Stomach (tissue), 4 donors: ENCODE data around the gene KRT85.

Source experiments
- POLR2AphosphoS5 ChIP-seq, 3 donors: sonication (generic); formaldehyde crosslinking; IDR thresholded peaks; one replicate each; pipeline ENCODE4 v1.6.1; 2016; ENCODE audit warnings: antibody characterized with exemption in 3 of 3
- TF ChIP-seq, protein P1 (sequence below), 7 experiments: fragments of 450-650 bp in 4 of 7; fragments of 200-600 bp in 3 of 7; sonication (generic) in 3 of 7; IDR thresholded peaks; one replicate each; pipeline ENCODE4 v1.5.1; 2016 to 2019; ENCODE audit warnings: antibody characterized with exemption in 7 of 7, control low read depth in 2 of 7, mild to moderate bottlenecking in 1 of 7

DNA sequence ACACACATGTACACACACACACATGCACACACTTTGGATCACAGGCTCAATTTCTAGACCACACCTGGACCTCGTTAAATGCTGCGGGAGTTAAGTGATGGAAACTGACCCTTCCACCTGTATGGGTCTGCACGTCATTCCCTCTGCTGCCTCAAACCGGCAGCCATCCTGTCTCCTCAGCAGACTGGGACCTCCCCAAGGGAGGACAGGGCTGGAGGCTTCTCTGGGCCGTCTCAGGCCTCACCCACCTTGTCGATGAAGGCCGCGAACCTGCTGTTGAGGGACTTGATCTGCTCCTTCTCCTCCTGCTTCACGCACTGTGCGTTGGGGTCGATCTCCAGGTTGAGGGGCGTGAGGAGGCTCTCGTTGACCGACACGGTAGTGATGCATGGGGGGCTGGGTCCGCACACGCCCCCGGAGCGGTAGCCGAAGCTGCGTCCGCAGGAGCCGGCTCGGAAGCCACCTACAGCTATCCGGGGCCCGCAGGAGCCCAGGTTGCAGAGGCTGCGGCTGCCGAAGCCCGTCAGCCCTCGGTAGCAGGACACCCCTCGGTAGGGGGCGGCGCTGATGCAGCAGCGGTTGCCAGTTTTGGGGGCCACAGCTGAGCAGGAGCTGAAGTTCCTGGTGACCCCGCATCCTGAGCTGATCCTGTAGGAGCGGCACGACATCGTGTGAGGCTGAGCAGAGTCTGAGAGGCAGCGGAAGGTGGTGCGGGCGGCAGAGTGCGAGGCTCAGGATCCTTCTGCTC, at the start of gene KRT85:
- TF ChIP-seq, protein P1, sequence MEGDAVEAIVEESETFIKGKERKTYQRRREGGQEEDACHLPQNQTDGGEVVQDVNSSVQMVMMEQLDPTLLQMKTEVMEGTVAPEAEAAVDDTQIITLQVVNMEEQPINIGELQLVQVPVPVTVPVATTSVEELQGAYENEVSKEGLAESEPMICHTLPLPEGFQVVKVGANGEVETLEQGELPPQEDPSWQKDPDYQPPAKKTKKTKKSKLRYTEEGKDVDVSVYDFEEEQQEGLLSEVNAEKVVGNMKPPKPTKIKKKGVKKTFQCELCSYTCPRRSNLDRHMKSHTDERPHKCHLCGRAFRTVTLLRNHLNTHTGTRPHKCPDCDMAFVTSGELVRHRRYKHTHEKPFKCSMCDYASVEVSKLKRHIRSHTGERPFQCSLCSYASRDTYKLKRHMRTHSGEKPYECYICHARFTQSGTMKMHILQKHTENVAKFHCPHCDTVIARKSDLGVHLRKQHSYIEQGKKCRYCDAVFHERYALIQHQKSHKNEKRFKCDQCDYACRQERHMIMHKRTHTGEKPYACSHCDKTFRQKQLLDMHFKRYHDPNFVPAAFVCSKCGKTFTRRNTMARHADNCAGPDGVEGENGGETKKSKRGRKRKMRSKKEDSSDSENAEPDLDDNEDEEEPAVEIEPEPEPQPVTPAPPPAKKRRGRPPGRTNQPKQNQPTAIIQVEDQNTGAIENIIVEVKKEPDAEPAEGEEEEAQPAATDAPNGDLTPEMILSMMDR (IDR thresholded peaks at IDR 0.05) = no peak
- no peak for TF ChIP-seq POLR2AphosphoS5 (IDR thresholded peaks at IDR 0.05)
